Measurements from ENCODE around the gene GRSF1. TPM values are rescaled to one million over a fixed set of nuclear protein-coding genes. Genes with fewer than 3 reads are reported as not detected.

The GRSF1 gene
- total RNA-seq, 6 experiments from 2014 or later: 99.1 to 110 (median 109) TPM

DNA sequence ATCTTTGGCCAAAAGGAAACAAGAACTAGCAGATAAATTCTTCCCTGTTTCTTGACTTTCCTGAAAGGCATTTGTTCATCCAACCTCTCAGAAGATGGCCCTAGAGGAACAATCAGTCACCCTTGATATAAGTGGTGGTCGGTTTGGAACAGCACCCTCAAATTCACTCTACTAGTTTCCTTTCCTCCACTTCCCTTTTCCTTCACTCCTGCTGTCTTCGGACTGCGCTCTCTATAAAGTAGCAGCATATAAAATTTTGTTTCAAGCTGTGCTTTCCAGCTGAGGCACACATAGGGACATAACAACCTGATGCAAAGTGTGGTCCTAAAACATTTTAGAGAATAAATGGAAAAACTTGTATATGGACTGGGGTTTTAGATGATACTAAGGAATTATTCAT, 33.5 kb upstream of the GRSF1 start:
- Mint-ChIP-seq H3K27me3 (ENCODE audit: insufficient read depth) (0 out of 2 replicates have a peak, but pooled peaks cover 2% of the 10 kb centered on the region), H3K27ac (no peak overlapping the region), H3K9me3 (no peaks in the 10 kb centered on the region), H3K36me3 (ENCODE audit: low read depth) (no peaks in the 10 kb centered on the region), H3K4me3 (no peak overlapping the region), H3K4me1 (ENCODE audit: low read depth) (peaks cover 28% of the 10 kb centered on the region)
- DNase-seq: no peak
- TF ChIP-seq, protein P1, sequence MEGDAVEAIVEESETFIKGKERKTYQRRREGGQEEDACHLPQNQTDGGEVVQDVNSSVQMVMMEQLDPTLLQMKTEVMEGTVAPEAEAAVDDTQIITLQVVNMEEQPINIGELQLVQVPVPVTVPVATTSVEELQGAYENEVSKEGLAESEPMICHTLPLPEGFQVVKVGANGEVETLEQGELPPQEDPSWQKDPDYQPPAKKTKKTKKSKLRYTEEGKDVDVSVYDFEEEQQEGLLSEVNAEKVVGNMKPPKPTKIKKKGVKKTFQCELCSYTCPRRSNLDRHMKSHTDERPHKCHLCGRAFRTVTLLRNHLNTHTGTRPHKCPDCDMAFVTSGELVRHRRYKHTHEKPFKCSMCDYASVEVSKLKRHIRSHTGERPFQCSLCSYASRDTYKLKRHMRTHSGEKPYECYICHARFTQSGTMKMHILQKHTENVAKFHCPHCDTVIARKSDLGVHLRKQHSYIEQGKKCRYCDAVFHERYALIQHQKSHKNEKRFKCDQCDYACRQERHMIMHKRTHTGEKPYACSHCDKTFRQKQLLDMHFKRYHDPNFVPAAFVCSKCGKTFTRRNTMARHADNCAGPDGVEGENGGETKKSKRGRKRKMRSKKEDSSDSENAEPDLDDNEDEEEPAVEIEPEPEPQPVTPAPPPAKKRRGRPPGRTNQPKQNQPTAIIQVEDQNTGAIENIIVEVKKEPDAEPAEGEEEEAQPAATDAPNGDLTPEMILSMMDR (IDR thresholded peaks at IDR 0.05): no peak

DNA sequence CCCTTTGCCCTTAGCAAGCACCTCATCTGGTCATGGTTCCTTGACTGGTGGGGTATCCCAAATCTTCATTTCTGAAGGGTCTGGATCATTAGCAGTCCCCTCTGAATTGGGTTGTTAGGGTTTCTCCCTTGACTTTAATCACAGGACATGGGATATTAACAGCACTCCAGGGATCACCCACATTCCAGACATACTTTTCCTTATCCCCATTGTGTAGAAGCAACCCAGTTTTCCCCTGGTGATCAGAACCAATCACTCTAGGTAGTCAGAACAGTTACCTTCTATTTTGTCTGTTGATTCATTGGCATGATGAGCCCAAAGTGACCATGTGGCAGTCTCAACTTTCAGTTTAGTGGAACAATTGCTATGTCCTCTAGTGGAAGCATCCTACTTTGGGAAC, 29.1 kb upstream of the GRSF1 start:
- H3K4me3 Mint-ChIP-seq: no peak overlapping the region
- DNase-seq: no peak
- H3K9me3 Mint-ChIP-seq: no peaks in the 10 kb centered on the region
- H3K27me3 Mint-ChIP-seq (ENCODE audit: insufficient read depth): no peaks in the 10 kb centered on the region
- TF ChIP-seq, protein P1 (IDR thresholded peaks at IDR 0.05): no peak
- no peak overlapping the region for H3K27ac Mint-ChIP-seq
- H3K4me1 Mint-ChIP-seq (ENCODE audit: low read depth): peaks cover 19% of the 10 kb centered on the region
- no peaks in the 10 kb centered on the region for H3K36me3 Mint-ChIP-seq (ENCODE audit: low read depth)

DNA sequence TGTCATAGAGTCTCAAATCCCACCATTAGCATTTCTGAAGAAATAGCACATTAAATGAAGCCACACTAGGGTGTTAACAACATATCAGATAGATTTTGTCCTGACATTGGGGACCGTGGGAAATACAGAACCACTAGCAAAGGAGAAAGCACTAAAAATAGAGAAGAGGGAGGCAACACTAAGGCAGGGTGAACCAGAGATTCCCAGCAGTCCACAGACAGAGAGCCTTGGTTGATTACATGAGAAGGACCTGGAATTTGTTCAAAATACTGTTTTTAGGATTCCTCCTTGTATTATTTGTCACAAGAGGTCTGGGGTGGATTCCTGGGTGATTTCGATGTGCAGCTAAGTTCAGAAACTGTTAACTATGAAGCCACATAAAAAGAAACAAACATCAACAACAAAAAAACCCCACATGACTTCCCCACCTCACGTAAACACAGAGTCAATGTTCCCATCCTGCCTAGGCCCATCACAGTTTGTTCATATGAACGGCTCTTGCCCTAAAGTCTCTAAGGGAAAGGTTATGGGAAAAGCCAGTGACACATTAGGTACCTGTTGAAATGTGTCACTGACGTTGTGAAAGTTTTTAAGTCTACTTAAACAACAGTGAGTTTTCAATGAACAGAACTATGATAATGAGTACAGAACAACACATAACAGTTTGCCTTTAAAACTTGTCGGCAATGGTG, 23.6 kb upstream of the GRSF1 start:
- no peak for DNase-seq
- TF ChIP-seq, protein P1 (IDR thresholded peaks at IDR 0.05): no peak
- no peak overlapping the region for H3K4me3 Mint-ChIP-seq
- H3K27ac Mint-ChIP-seq: no peak overlapping the region
- no peaks in the 10 kb centered on the region; the same call in 1 of the 2 replicates for H3K27me3 Mint-ChIP-seq (ENCODE audit: insufficient read depth)
- H3K9me3 Mint-ChIP-seq: no peaks in the 10 kb centered on the region
- peaks cover 6% of the 10 kb centered on the region; the same call in 1 of the 2 replicates for H3K4me1 Mint-ChIP-seq (ENCODE audit: low read depth)
- H3K36me3 Mint-ChIP-seq (ENCODE audit: low read depth): no peaks in the 10 kb centered on the region

DNA sequence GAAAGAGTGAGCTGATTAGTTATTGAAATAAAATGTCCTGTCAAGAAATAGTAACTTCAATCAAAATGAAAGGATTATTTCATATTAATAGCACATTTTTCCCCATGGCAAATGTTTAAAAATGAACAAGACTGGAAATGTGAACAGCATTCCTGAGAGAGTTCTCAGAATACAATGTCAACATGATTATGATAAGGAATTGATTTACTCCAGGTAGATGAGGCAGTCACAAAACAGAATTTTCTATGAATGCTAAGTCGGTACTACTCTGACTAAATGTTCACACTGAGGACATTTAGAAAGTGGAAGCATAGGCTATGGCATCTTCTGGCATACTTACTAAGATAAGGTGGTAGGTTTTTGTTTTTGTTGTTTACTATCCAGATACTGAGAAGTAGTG, 19.4 kb upstream of the GRSF1 start:
- H3K36me3 Mint-ChIP-seq (ENCODE audit: low read depth): no peaks in the 10 kb centered on the region
- no peak for DNase-seq
- no peaks in the 10 kb centered on the region for H3K9me3 Mint-ChIP-seq
- no peak overlapping the region for H3K27ac Mint-ChIP-seq
- H3K27me3 Mint-ChIP-seq (ENCODE audit: insufficient read depth): no peaks in the 10 kb centered on the region; the same call in 1 of the 2 replicates
- TF ChIP-seq, protein P1 (IDR thresholded peaks at IDR 0.05): no peak
- H3K4me3 Mint-ChIP-seq: no peak overlapping the region
- peaks cover 6% of the 10 kb centered on the region; the same call in 1 of the 2 replicates for H3K4me1 Mint-ChIP-seq (ENCODE audit: low read depth)

DNA sequence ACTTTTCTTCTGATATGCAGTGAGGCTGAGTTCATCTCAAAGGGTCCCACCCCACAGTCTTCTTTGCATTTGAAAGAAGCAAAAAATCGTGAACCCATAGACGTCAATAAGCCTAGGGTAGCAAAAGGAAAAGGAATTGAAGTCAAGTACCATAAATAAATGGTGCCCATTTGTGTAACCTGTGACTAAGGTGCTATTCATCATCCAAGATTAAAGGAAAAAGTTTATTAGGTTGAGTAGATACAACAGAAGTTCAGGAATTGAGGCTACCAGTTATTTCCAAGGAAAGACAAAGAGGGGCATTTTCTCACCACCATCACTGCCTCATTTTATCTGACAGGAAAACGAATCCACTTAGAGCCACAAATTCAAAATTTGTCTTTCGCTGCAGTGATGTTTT, 18.8 kb upstream of the GRSF1 start:
- Mint-ChIP-seq H3K27me3 (ENCODE audit: insufficient read depth) (no peaks in the 10 kb centered on the region; the same call in 1 of the 2 replicates), H3K4me1 (ENCODE audit: low read depth) (peaks cover 6% of the 10 kb centered on the region; the same call in 1 of the 2 replicates), H3K27ac (no peak overlapping the region), H3K36me3 (ENCODE audit: low read depth) (no peaks in the 10 kb centered on the region), H3K9me3 (no peaks in the 10 kb centered on the region), H3K4me3 (no peak overlapping the region)
- TF ChIP-seq, protein P1 (IDR thresholded peaks at IDR 0.05): no peak
- DNase-seq: no peak
